WTC11 (cell line): Measurements from ENCODE around the gene FAM135A. TPM values are rescaled to one million over a fixed set of nuclear protein-coding genes. Genes with fewer than 3 reads are reported as not detected.
"Not testable (repeated sequence)": the region's sequence is repeated elsewhere in the genome, so short reads cannot be mapped to it uniquely, and the experiment has no call there.

ENCODE experiments used
- ATAC-seq: fragments of 200-7000 bp; cut with Tn5 transposase; 2 replicates; pipeline ENCODE4 v1.10.0; 2021; ENCODE audit warnings: mild to moderate bottlenecking, moderate library complexity
- CTCF ChIA-PET: fragments of 300-600 bp; sonication (Branson Sonifier 250); formaldehyde crosslinking; loops from one replicate; lab custom pipeline; 2021; ENCODE audit warnings: antibody characterized with exemption; lab: Charles Lee
- POLR2A ChIA-PET: fragments of 350-600 bp; sonication (Branson Sonifier 250); formaldehyde crosslinking; loops from one replicate; lab custom pipeline; 2021; ENCODE audit warnings: antibody characterized with exemption; lab: Charles Lee
- DNase-seq: peaks from one replicate; pipeline ENCODE4 v3.0.0; 2021; ENCODE audit warnings: low spot score
- H3K27ac Mint-ChIP-seq: 2 replicates; pipeline ENCODE4 v1.8.0; 2021; ENCODE audit warnings: mixed read lengths
- H3K27me3 Mint-ChIP-seq: 2 replicates; pipeline ENCODE4 v1.8.0; 2021; ENCODE audit warnings: low read depth, mild to moderate bottlenecking, moderate library complexity, mixed read lengths
- H3K36me3 Mint-ChIP-seq: 2 replicates; pipeline ENCODE4 v1.8.0; 2021; ENCODE audit warnings: mixed read lengths
- H3K4me1 Mint-ChIP-seq: 2 replicates; pipeline ENCODE4 v1.8.0; 2022; ENCODE audit warnings: mixed read lengths
- H3K4me3 Mint-ChIP-seq: 2 replicates; pipeline ENCODE4 v1.8.0; 2021; ENCODE audit warnings: mild to moderate bottlenecking, moderate library complexity, mixed read lengths
- H3K9me3 Mint-ChIP-seq: 2 replicates; pipeline ENCODE4 v1.8.0; 2021; ENCODE audit warnings: mixed read lengths
- EMX1 ChIP-seq: fragments of 250-450 bp; sonication (Bioruptor Pico); IDR thresholded peaks from 2 replicates; pipeline ENCODE4 v1.8.0; 2021; ENCODE audit warnings: mild to moderate bottlenecking
- ETV6 ChIP-seq: sonication (generic); formaldehyde crosslinking; IDR thresholded peaks from 2 replicates; pipeline ENCODE4 v1.8.1; 2022; ENCODE audit warnings: mild to moderate bottlenecking, missing genetic modification reagents
- GABPB1 ChIP-seq: sonication (generic); formaldehyde crosslinking; IDR thresholded peaks from 2 replicates; pipeline ENCODE4 v1.8.1; 2023; ENCODE audit warnings: mild to moderate bottlenecking, missing genetic modification reagents
- KAT7 ChIP-seq: sonication (generic); formaldehyde crosslinking; IDR thresholded peaks from 2 replicates; pipeline ENCODE4 v1.8.1; 2023; ENCODE audit warnings: missing genetic modification reagents, mild to moderate bottlenecking, borderline replicate concordance
- NFATC4 ChIP-seq: fragments of 250-450 bp; sonication (Bioruptor Pico); IDR thresholded peaks from 2 replicates; pipeline ENCODE4 v1.9.0; 2021; ENCODE audit warnings: mild to moderate bottlenecking
- PRRX2 ChIP-seq: fragments of 250-450 bp; sonication (Bioruptor Pico); IDR thresholded peaks from 2 replicates; pipeline ENCODE4 v1.8.0; 2021; ENCODE audit warnings: mild to moderate bottlenecking
- SOX15 ChIP-seq: fragments of 250-450 bp; sonication (Bioruptor Pico); IDR thresholded peaks from 2 replicates; pipeline ENCODE4 v1.9.0; 2021; ENCODE audit warnings: mild to moderate bottlenecking
- TCF7 ChIP-seq: sonication (generic); formaldehyde crosslinking; IDR thresholded peaks from 2 replicates; pipeline ENCODE4 v1.8.0; 2022; ENCODE audit warnings: mild to moderate bottlenecking, low read depth, missing genetic modification reagents, moderate library complexity
- USF1 ChIP-seq: sonication (generic); formaldehyde crosslinking; IDR thresholded peaks from 2 replicates; pipeline ENCODE4 v1.8.0; 2022; ENCODE audit warnings: mild to moderate bottlenecking, missing genetic modification reagents
- ZBTB21 ChIP-seq: sonication (generic); formaldehyde crosslinking; IDR thresholded peaks from 2 replicates; pipeline ENCODE4 v1.8.1; 2023; ENCODE audit warnings: mild to moderate bottlenecking, missing genetic modification reagents, borderline replicate concordance
- ZMAT4 ChIP-seq: fragments of 250-450 bp; sonication (Bioruptor Pico); IDR thresholded peaks from 2 replicates; pipeline ENCODE4 v1.9.0; 2021; ENCODE audit warnings: mild to moderate bottlenecking
- ZNF121 ChIP-seq: sonication (generic); formaldehyde crosslinking; IDR thresholded peaks from 2 replicates; pipeline ENCODE4 v1.8.0; 2023; ENCODE audit warnings: missing genetic modification reagents
- ZNF263 ChIP-seq: sonication (generic); formaldehyde crosslinking; IDR thresholded peaks from 2 replicates; pipeline ENCODE4 v1.8.1; 2022; ENCODE audit warnings: low read depth, mild to moderate bottlenecking, moderate library complexity, missing genetic modification reagents
- total RNA-seq: library from RNA; stranded (reverse); gene quantifications from 3 replicates; pipeline ENCODE4 v1.2.3, GENCODE V29; 2021
- TF ChIP-seq, protein P1 (sequence below): sonication (generic); formaldehyde crosslinking; IDR thresholded peaks from 2 replicates; pipeline ENCODE4 v1.8.0; 2023; ENCODE audit warnings: missing genetic modification reagents, mild to moderate bottlenecking, borderline replicate concordance
- TF ChIP-seq, protein P2 (sequence below): sonication (generic); formaldehyde crosslinking; IDR thresholded peaks from 2 replicates; pipeline ENCODE4 v1.8.0; 2023; ENCODE audit warnings: mild to moderate bottlenecking, missing genetic modification reagents

The FAM135A gene
- total RNA-seq, 1 experiment from 2014 or later, result 32.9 TPM

- CTCF ChIA-PET, ATAC-seq, H3K9me3 Mint-ChIP-seq, H3K27ac Mint-ChIP-seq, POLR2A ChIA-PET, H3K36me3 Mint-ChIP-seq, DNase-seq, H3K4me3 Mint-ChIP-seq: not testable (repeated sequence)
- Mint-ChIP-seq H3K27me3 (peaks cover 11% of the 10 kb centered on the region; the same call in 1 of the 2 replicates), H3K4me1 (peaks cover 20% of the 10 kb centered on the region)
- TF ChIP-seq ZNF121, result peak; percentile 67; the same call in 1 of the 2 replicates
These were observed 149.1 kb downstream of the FAM135A start for GRCh38 chr6:70562401-70562800.

GRCh38 chr6:70563530-70563929, 150.2 kb downstream of the FAM135A start:
- Mint-ChIP-seq H3K36me3 (peaks cover 4% of the 10 kb centered on the region), H3K4me1 (peaks cover 20% of the 10 kb centered on the region), H3K27me3 (peaks cover 11% of the 10 kb centered on the region; the same call in 1 of the 2 replicates), H3K9me3 (no peaks in the 10 kb centered on the region), H3K27ac (no peak overlapping the region), H3K4me3 (no peak overlapping the region)
- no peak for ATAC-seq
- ChIA-PET CTCF (interaction anchor here (0.6 to 0.8 kb wide), 2 partner anchors 147 to 449 kb away, joined by 3 read pairs; no protein-coding TSS in a partner anchor), POLR2A (no interaction called here)
- no peak for DNase-seq
- TF ChIP-seq USF1 (CRISPR knock-in tag) (no peak), PRRX2 (CRISPR knock-in tag) (no peak), ZNF263 (CRISPR knock-in tag) (no peak), TCF7 (CRISPR knock-in tag) (no peak), KAT7 (CRISPR knock-in tag) (no peak), ETV6 (CRISPR knock-in tag) (no peak), EMX1 (CRISPR knock-in tag) (no peak), ZMAT4 (CRISPR knock-in tag) (no peak), SOX15 (CRISPR knock-in tag) (no peak), ZBTB21 (CRISPR knock-in tag) (no peak), NFATC4 (CRISPR knock-in tag) (no peak), GABPB1 (CRISPR knock-in tag) (no peak)
- TF ChIP-seq, protein P1, sequence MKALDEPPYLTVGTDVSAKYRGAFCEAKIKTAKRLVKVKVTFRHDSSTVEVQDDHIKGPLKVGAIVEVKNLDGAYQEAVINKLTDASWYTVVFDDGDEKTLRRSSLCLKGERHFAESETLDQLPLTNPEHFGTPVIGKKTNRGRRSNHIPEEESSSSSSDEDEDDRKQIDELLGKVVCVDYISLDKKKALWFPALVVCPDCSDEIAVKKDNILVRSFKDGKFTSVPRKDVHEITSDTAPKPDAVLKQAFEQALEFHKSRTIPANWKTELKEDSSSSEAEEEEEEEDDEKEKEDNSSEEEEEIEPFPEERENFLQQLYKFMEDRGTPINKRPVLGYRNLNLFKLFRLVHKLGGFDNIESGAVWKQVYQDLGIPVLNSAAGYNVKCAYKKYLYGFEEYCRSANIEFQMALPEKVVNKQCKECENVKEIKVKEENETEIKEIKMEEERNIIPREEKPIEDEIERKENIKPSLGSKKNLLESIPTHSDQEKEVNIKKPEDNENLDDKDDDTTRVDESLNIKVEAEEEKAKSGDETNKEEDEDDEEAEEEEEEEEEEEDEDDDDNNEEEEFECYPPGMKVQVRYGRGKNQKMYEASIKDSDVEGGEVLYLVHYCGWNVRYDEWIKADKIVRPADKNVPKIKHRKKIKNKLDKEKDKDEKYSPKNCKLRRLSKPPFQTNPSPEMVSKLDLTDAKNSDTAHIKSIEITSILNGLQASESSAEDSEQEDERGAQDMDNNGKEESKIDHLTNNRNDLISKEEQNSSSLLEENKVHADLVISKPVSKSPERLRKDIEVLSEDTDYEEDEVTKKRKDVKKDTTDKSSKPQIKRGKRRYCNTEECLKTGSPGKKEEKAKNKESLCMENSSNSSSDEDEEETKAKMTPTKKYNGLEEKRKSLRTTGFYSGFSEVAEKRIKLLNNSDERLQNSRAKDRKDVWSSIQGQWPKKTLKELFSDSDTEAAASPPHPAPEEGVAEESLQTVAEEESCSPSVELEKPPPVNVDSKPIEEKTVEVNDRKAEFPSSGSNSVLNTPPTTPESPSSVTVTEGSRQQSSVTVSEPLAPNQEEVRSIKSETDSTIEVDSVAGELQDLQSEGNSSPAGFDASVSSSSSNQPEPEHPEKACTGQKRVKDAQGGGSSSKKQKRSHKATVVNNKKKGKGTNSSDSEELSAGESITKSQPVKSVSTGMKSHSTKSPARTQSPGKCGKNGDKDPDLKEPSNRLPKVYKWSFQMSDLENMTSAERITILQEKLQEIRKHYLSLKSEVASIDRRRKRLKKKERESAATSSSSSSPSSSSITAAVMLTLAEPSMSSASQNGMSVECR (CRISPR knock-in tag), result no peak
- TF ChIP-seq, protein P2, sequence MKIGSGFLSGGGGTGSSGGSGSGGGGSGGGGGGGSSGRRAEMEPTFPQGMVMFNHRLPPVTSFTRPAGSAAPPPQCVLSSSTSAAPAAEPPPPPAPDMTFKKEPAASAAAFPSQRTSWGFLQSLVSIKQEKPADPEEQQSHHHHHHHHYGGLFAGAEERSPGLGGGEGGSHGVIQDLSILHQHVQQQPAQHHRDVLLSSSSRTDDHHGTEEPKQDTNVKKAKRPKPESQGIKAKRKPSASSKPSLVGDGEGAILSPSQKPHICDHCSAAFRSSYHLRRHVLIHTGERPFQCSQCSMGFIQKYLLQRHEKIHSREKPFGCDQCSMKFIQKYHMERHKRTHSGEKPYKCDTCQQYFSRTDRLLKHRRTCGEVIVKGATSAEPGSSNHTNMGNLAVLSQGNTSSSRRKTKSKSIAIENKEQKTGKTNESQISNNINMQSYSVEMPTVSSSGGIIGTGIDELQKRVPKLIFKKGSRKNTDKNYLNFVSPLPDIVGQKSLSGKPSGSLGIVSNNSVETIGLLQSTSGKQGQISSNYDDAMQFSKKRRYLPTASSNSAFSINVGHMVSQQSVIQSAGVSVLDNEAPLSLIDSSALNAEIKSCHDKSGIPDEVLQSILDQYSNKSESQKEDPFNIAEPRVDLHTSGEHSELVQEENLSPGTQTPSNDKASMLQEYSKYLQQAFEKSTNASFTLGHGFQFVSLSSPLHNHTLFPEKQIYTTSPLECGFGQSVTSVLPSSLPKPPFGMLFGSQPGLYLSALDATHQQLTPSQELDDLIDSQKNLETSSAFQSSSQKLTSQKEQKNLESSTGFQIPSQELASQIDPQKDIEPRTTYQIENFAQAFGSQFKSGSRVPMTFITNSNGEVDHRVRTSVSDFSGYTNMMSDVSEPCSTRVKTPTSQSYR (CRISPR knock-in tag), result no peak
